Amygdala (tissue), 56 donors: ENCODE results near the gene PILRA.
"Not testable (repeated sequence)": the region's sequence is repeated elsewhere in the genome, so short reads cannot be mapped to it uniquely, and the experiment has no call there.

Experiments used
- DNase-seq, 56 donors: peaks; one replicate each; lab custom pipeline; 2025; lab: John Stamatoyannopoulos, UW

PILRA gene

GRCh38 chr7:100373261-100373831 is at the start of gene PILRA:
TSS of gene PILRA (plus strand) at chr7:100373487. CDS start at chr7:100373657, 170 bp downstream.
- DNase-seq: peak in 1 of 56 donors; percentile 18

GRCh38 chr7:100324194-100324593 is 49.1 kb upstream of the PILRA start:
- DNase-seq: not testable (repeated sequence)

GRCh38 chr7:100325671-100326070 is 47.6 kb upstream of the PILRA start:
- not testable (repeated sequence) for DNase-seq

GRCh38 chr7:100326914-100327313 is 46.4 kb upstream of the PILRA start:
- not testable (repeated sequence) for DNase-seq

- peak in 55 of 56 donors; percentile 60 to 96 (median 88) for DNase-seq
Measured at GRCh38 chr7:100335566-100336466, 37.5 kb upstream of the PILRA start.

- not testable (repeated sequence) for DNase-seq
Measured at GRCh38 chr7:100338083-100338696, 35.1 kb upstream of the PILRA start.

GRCh38 chr7:100341286-100341685 is 32.0 kb upstream of the PILRA start:
- DNase-seq: not testable (repeated sequence)

GRCh38 chr7:100342765-100343164 is 30.5 kb upstream of the PILRA start:
- no peak for DNase-seq

- DNase-seq: not testable (repeated sequence)
Measured at GRCh38 chr7:100344124-100344559, 29.1 kb upstream of the PILRA start.

- peak in 11 of 56 donors; percentile 3 to 49 (median 25) for DNase-seq
Measured at GRCh38 chr7:100344560-100345287, 28.6 kb upstream of the PILRA start.

GRCh38 chr7:100345288-100345672 is 28.0 kb upstream of the PILRA start:
- peak in 51 of 56 donors; percentile 5 to 89 (median 55) for DNase-seq

GRCh38 chr7:100346921-100347320 is 26.4 kb upstream of the PILRA start:
- DNase-seq: no peak

GRCh38 chr7:100348805-100349204 is 24.5 kb upstream of the PILRA start:
- no peak for DNase-seq

- no peak for DNase-seq
Measured at GRCh38 chr7:100349757-100350156, 23.5 kb upstream of the PILRA start.

- no peak for DNase-seq
Measured at GRCh38 chr7:100351657-100352058, 21.6 kb upstream of the PILRA start.

- not testable (repeated sequence) for DNase-seq
Measured at GRCh38 chr7:100352230-100352781, 21.0 kb upstream of the PILRA start.

- no peak for DNase-seq
Measured at GRCh38 chr7:100352984-100353684, 20.2 kb upstream of the PILRA start.

GRCh38 chr7:100353685-100354330 is 19.5 kb upstream of the PILRA start:
- no peak for DNase-seq
